NCI-H2196 treated with DMSO at 0.1 percent for 48 hours (cell line): ENCODE data around the gene PRUNE1.
A peak's percentile ranks its signal among the peaks of the same experiment; 100 is the strongest.

Experiments used
- DNase-seq: peaks from one replicate; lab custom pipeline; 2025; ENCODE audit not compliant: unreplicated experiment; lab: John Stamatoyannopoulos, UW

PRUNE1 gene

GRCh38 chr1:151049458-151049857 lies 41.2 kb downstream of the PRUNE1 start:
- DNase-seq = no peak

- no peak for DNase-seq
Observed at GRCh38 chr1:151050051-151050688, 41.9 kb downstream of the PRUNE1 start.

GRCh38 chr1:151051356-151052009 lies 43.2 kb downstream of the PRUNE1 start:
- no peak for DNase-seq

- DNase-seq = no peak
Observed at GRCh38 chr1:151054971-151055547, 46.8 kb downstream of the PRUNE1 start.

GRCh38 chr1:151055581-151055980 lies 47.3 kb downstream of the PRUNE1 start:
- DNase-seq = no peak

- no peak for DNase-seq
Observed at GRCh38 chr1:151056149-151056548, 47.9 kb downstream of the PRUNE1 start.

- DNase-seq = no peak
Observed at GRCh38 chr1:151058692-151059091, 50.4 kb downstream of the PRUNE1 start.

GRCh38 chr1:151059109-151060006 lies 51.1 kb downstream of the PRUNE1 start, which contains the start of gene CDC42SE1:
Gene CDC42SE1, minus strand, starts transcription at chr1:151059622. Its CDS starts 3,892 bp downstream, at chr1:151055730.
- peak; percentile 47 for DNase-seq

- DNase-seq = no peak
Observed at GRCh38 chr1:151060007-151060656, 51.9 kb downstream of the PRUNE1 start, which contains the start of gene MLLT11. Gene MLLT11, plus strand, starts transcription at chr1:151060397. Its CDS starts 6,828 bp downstream, at chr1:151067225.

- DNase-seq = no peak
Observed at GRCh38 chr1:151060657-151061421, 52.6 kb downstream of the PRUNE1 start.

GRCh38 chr1:151061704-151062103 lies 53.5 kb downstream of the PRUNE1 start:
- DNase-seq = no peak

GRCh38 chr1:151062741-151063371 lies 54.6 kb downstream of the PRUNE1 start:
- no peak for DNase-seq

- no peak for DNase-seq
Observed at GRCh38 chr1:151065089-151065645, 56.9 kb downstream of the PRUNE1 start.

- DNase-seq = no peak
Observed at GRCh38 chr1:151067185-151067584, 58.9 kb downstream of the PRUNE1 start.

GRCh38 chr1:151069103-151069486 lies 60.8 kb downstream of the PRUNE1 start:
- no peak for DNase-seq

- DNase-seq = peak; percentile 88
Observed at GRCh38 chr1:151070474-151071276, 62.4 kb downstream of the PRUNE1 start, which contains the start of gene GABPB2. Gene GABPB2, plus strand, starts transcription at chr1:151070761. Its CDS starts 17,429 bp downstream, at chr1:151088190.

GRCh38 chr1:151072224-151072623 lies 64.0 kb downstream of the PRUNE1 start:
- no peak for DNase-seq
